Stimulated activated CD8-positive, alpha-beta memory T cell treated with anti-CD3 and anti-CD28 coated beads, Interleukin-15, amount 100 ng/mL, for 48 hours (primary cell): ENCODE measurements around the gene HINFP.
"Not testable (repeated sequence)": the region's sequence is repeated elsewhere in the genome, so short reads cannot be mapped to it uniquely, and the experiment has no call there.

Source experiments
- DNase-seq, 2 donors: peaks; one replicate each; pipeline ENCODE4 v3.0.0-alpha.2; 2020; ENCODE audit warnings: low read depth in 2 of 2

The HINFP gene

GRCh38 chr11:119100246-119100970 is 21.0 kb upstream of the HINFP start:
- no peak for DNase-seq

- no peak for DNase-seq
Measured at GRCh38 chr11:119100994-119101758, 20.2 kb upstream of the HINFP start.

DNA sequence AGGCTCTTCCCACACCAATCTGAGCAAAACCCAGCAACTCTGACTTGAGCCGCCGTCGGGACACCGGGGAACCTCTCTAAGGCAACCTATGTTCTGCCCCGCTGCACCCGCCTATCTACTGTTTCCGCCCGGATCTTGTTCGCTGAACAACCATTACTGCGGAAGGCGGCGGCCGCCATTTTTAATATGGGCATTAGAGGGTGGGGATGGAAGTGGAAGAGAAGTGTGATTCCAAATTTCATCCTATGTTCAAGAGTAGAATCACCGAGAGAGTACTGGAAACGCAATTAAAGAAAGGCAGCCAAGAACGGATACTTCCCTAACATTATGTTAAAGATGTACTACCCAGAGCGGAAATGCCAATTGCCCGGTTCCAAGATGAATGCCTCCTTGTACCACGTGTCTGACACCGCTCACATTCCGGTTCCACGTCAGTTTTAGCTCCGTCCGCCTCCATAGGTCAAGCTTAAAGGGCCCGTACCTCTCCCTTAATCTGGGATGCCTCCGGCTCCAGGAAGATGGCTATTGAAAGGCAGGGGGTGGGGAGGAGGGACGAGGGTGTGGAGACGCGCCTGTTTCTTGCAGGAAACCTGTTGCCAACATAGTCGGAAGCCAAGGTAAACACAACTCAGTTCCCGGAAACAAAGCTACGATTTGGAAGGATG is 19.5 kb upstream of the HINFP start, which contains the start of gene DPAGT1:
DPAGT1 (minus strand) TSS at position 95 of the 665 bp plus-strand sequence. CDS start 198 bp downstream, outside the sequence.
- DNase-seq, result peak; percentile 74 to 77

GRCh38 chr11:119103161-119103664 is 18.2 kb upstream of the HINFP start:
- DNase-seq, result not testable (repeated sequence)

GRCh38 chr11:119103793-119104192 is 17.6 kb upstream of the HINFP start:
- no peak for DNase-seq

DNA sequence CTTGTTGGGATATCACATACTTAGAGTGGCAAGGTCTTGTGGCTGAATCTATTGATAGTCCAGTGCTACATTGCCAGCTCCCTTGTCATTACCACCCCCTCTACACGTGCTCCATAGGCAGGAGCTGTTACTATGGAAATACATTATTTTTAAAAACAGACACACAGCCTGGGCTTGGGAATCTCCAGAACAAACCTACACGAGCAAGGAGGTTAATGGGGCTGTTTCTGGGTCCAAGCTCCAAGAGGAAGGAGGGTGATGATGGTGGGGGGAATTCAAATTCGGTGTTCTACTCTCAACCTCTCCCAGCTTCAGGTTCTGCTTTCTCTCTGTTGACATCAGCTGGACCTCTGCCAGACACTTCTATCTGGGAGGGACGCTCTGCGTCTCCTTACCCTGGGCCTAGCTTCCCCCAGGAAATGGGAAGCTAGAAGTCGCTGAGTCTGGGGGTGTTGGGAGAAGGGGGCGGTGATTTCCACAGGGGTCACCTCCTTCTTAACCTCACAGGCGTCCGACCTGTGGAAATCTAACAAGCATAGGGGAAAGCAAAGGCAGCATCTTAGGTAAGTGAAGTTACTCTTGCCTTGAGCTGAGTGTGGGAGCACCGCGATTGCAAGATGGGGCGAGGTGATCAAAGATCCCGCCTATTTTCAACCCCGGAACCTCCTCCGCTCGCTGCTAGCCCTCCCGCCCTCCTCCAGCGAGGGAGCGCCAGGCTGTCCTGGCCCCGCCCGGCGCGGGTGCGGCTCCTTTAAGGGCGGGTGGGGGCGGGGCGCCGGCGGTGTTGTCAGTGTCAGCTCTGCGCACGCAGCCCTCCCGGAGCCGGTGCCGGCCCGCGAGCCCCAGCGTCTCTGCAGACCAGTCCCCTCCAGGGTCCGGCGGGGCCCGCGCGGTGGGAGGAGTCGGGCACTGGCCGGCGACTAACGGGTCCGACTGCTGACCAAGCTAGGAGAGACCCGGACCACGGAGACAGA is 14.5 kb upstream of the HINFP start, which contains the start of gene C2CD2L:
C2CD2L (plus strand) TSS at position 781 of the 974 bp plus-strand sequence. CDS start 398 bp downstream, outside the sequence.
- DNase-seq, result peak; percentile 91 to 93

DNA sequence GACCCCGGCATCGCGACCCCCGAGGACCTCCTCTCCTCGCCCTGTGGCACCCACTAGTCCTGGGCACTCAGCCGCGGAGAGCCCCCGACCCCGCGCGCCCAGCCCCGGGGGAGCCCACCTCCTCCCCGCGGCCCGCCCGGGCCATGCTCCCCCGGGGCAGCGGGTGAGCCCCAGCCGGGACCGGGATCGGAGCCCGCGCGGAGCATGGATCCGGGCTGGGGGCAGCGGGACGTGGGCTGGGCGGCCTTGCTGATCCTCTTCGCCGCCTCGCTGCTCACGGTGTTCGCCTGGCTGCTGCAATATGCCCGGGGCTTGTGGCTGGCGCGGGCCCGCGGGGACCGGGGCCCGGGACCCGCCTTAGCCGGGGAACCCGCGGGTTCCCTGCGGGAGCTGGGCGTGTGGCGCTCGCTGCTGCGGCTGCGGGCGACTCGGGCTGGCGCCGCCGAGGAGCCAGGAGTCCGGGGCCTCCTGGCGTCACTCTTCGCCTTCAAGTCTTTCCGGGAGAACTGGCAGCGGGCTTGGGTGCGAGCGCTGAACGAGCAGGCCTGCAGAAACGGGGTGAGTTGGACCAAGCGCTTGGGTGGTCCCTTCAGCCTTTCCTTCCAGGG is 13.7 kb upstream of the HINFP start:
- DNase-seq, result no peak

GRCh38 chr11:119108146-119108856 is 13.1 kb upstream of the HINFP start:
- no peak for DNase-seq

DNA sequence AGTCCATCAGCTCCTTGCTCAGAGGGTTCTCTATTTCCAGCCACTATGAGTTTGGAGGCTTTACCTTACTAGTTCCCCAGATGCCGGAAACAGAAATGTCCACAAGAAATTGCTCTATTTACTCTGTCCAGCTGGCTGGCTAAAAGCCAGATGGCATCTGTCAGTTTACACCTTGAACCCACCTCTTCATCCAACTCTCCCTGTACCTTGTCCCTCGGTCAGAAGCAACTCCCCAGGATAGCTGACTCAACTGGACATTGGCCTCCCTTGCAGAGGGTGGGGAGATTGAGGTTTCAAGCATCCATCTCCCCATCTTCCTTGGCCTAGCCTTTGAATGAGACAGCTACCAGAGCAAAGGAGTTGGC is 12.5 kb upstream of the HINFP start:
- no peak for DNase-seq

GRCh38 chr11:119109843-119110242 is 11.5 kb upstream of the HINFP start:
- DNase-seq, result no peak

- no peak for DNase-seq
Measured at GRCh38 chr11:119110439-119110838, 10.9 kb upstream of the HINFP start.

DNA sequence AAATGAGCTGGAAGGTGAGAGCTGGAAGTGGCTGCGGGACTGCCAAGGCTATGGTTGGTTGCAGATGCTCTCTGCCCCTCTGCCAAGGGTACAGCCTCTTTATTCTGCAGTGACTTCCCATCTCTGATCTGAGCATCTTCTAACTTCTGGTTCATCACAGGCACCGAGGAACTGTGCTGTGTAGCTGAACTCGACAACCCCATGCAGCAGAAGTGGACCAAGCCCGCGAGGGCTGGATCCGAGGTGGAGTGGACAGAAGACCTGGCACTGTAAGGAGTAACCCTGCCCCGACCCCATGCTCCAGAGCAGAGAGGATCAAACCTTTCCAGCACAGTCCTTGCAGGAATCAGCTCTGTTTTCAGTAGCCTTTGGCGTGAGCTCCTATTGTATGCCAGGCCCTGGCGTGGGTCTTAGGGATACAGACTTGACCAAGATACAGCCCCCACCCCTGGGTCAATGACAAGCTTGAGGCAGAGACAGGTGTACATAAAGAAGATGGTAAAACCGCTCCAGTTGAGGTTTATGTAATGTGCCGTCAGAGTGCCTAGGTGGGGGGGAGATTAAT is 9.9 kb upstream of the HINFP start:
- DNase-seq, result no peak

DNA sequence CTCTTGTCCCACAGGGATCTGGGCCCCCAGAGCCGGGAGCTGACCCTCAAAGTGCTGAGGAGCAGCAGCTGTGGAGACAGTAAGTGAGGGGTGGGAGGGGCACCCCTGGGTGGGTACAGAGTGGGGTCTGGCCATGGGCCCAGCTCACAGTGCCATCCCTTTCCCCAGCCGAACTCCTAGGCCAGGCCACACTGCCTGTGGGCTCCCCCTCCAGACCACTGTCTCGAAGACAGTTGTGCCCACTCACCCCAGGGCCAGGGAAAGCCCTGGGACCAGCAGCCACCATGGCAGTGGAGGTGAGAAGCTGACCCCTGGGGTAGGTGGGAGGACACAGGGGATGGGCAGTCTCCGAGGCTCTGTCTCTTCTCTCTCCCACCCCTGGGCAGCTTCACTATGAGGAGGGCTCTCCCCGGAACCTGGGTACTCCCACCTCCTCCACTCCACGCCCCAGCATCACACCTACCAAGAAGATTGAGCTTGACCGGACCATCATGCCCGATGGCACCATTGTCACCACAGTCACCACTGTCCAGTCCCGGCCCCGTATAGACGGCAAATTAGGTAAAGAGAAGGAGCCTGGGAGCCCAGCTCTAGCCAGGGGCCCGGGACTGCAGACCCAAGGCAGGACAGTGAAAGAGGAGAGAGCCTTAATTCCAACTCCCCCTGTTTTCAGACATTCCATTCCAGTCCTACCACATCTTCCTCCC is 8.9 kb upstream of the HINFP start:
- no peak for DNase-seq

- no peak for DNase-seq
Measured at GRCh38 chr11:119113716-119114115, 7.7 kb upstream of the HINFP start.

DNA sequence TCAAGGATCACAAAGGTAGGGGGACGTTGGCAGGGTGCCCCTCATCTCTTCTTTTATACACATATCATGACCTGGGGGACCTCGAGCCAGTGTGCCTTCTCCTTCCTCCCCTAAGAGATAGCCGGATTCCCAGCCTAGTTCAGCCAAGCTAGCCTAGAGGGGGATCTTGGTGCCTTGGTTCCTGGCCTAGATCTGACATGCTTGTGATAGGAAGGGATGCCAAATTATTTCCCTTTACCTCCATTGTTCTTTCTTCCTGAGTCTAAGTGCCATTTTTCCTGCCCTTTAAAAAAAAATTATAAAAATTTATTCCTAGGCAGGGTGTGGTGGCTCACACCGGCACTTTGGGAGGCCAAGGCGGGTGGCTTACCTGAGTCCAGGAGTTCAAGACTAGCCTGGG is 7.0 kb upstream of the HINFP start:
- DNase-seq, result no peak

DNA sequence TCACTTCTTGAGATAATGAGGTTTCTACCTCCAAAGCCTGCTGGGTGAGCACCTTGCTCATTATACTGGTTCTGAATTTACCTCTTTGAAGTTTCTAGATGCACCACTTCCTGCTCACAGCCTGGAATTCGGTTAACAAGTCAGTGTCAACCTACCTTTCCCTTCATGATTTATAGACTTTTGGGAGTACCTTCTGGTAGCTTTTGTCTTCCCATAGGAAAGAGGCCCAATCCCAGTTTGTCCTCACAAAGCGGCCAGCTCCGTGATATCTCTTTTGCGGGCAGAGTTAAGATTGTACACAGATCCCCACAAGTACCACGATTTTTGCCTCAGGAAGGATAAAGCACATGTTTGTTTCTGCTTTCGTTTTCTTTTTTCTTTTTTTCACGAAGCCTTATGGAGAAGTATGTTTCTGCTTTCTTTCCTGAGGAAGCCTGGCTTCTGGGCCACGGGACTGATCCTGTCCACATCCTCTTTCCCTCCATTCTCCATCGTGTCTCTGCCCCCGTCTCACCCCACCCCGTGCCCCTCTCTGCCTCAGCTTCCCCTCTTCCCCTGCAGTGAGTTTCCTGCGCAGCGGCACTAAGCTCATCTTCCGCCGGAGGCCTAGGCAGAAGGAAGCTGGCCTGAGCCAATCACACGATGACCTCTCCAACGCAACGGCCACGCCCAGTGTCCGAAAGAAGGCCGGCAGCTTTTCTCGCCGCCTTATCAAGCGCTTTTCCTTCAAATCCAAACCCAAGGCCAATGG is 5.7 kb upstream of the HINFP start:
- DNase-seq, result no peak

- DNase-seq, result no peak
Measured at GRCh38 chr11:119116235-119116594, 5.2 kb upstream of the HINFP start.

DNA sequence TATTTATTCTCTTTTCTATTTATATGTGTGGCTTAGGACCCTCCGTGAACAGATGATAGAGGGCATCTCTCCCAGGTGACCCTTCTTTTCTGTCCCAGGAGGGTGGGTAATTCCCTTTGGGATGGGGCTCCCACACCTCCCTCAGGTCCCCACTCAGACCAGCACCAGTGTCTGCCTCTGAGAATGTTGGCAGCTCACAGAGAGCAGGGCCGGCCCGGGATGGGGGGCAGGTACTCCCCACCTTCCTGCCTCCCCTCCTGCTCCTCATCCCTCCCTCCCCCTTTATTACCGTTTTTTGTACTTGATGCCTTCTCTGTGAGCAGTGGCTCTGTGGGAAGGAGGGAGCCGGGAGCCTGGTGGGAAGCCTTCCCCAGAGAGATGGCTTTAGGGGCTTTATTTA is 4.8 kb upstream of the HINFP start:
- no peak for DNase-seq
